MCF 10A (cell line): ENCODE measurements around the gene REV3L. TPM values are rescaled to one million over a fixed set of nuclear protein-coding genes. Genes with fewer than 3 reads are reported as not detected.

Source experiments
- BruUV-seq: library from RNA; stranded (reverse); fragments of 400-500 nt; replicated peaks from 2 replicates; lab custom pipeline; 2021; lab: Mats Ljungman, UMichigan
- CTCF ChIA-PET: fragments of 300-600 bp; sonication (Branson Sonifier 250); formaldehyde crosslinking; extraction: SDS; loops from one replicate; lab custom pipeline; 2021; ENCODE audit warnings: antibody characterized with exemption, inconsistent platforms; lab: Yijun Ruan, JAX
- POLR2A ChIA-PET: fragments of 300-600, 350-650 bp; sonication (Branson Sonifier 250); formaldehyde crosslinking; extraction: SDS; loops from one replicate; lab custom pipeline; 2020; ENCODE audit warnings: antibody characterized with exemption, inconsistent platforms; lab: Yijun Ruan, JAX
- DNase-seq: peaks from one replicate; pipeline ENCODE4 v3.0.0-alpha.2; 2018; ENCODE audit not compliant: unreplicated experiment
- H3K27ac Mint-ChIP-seq: one replicate; pipeline ENCODE4 v1.8.0; 2022; ENCODE audit warnings: mild to moderate bottlenecking, low read depth, mixed read lengths; ENCODE audit not compliant: unreplicated experiment
- H3K27me3 Mint-ChIP-seq: one replicate; pipeline ENCODE4 v1.8.0; 2022; ENCODE audit warnings: mixed read lengths; ENCODE audit not compliant: insufficient read depth, unreplicated experiment
- H3K36me3 Mint-ChIP-seq: one replicate; pipeline ENCODE4 v1.8.0; 2022; ENCODE audit warnings: mild to moderate bottlenecking, moderate library complexity, mixed read lengths; ENCODE audit not compliant: insufficient read depth, unreplicated experiment
- H3K4me1 Mint-ChIP-seq: one replicate; pipeline ENCODE4 v1.8.0; 2022; ENCODE audit warnings: mixed read lengths; ENCODE audit not compliant: insufficient read depth, unreplicated experiment
- H3K4me3 Mint-ChIP-seq: one replicate; pipeline ENCODE4 v1.8.0; 2022; ENCODE audit warnings: mild to moderate bottlenecking, moderate library complexity, mixed read lengths; ENCODE audit not compliant: unreplicated experiment
- H3K9me3 Mint-ChIP-seq: one replicate; pipeline ENCODE4 v1.8.0; 2022; ENCODE audit warnings: mixed read lengths; ENCODE audit not compliant: unreplicated experiment
- intact Hi-C: fragments of 100-400 bp; cut with micrococcal nuclease; formaldehyde crosslinking; loops from 2 replicates; pipeline ENCODE4 v1.14.1; 2022
- total RNA-seq: library from RNA; stranded (reverse); gene quantifications from 2 replicates; pipeline ENCODE4 v1.2.3, GENCODE V29; 2022
- TF ChIP-seq, protein P1 (sequence below): fragments of 200-600 bp; IDR thresholded peaks from one replicate; pipeline ENCODE4 v1.8.0; 2022; ENCODE audit warnings: antibody characterized with exemption, mild to moderate bottlenecking; ENCODE audit not compliant: unreplicated experiment

The REV3L gene
- total RNA-seq, 1 experiment from 2014 or later: 31.2 TPM

DNA sequence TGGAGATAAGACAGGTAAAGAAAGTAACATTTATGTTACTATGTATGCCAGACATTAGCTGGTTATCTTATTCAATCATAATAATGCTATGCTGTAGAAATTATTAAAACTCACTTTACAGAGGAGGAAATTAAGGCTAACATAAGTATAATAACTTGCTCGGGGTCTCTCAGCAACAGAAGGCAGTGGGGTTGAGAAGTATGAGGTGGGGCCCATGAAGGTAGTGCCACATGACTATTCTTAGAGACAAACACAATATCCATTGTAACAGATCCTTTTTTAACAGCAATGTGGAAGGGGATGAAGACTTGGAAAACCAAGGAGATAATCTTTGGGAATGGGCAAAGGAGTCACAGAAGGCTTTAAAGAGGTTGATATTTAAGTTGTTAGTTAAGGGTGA is 11.5 kb downstream of the REV3L start:
- POLR2A ChIA-PET: interaction anchor here (0.6 to 1.1 kb wide), 2 partner anchors 27 to 77 kb away, joined by 3 to 6 read pairs; no protein-coding TSS in a partner anchor
- H3K4me3 Mint-ChIP-seq: no peak overlapping the region

DNA sequence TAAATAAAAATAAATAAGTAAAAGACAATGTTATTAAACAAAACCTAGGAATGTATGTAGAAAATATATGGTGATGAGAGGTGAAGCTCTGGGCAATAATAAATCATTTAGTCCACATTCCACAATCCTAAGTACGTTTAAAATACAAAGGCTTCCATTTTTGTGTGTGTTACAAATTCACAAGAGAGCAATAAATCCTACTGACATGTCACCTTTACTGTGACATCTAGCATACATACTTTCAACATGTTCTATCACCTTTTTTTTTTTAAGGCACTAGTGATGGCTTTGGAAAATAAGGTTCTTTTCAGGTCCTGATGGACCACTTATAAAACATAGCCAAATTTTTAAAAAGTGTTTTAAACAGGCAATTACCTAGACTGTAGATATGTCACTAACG is 12.0 kb downstream of the REV3L start:
- Mint-ChIP-seq H3K36me3 (peaks cover 15% of the 10 kb centered on the region), H3K9me3 (no peaks in the 10 kb centered on the region), H3K27me3 (no peaks in the 10 kb centered on the region), H3K27ac (no peak overlapping the region), H3K4me1 (peaks cover 27% of the 10 kb centered on the region), H3K4me3 (no peak overlapping the region)
- BruUV-seq: no TSS peak
- TF ChIP-seq, protein P1, sequence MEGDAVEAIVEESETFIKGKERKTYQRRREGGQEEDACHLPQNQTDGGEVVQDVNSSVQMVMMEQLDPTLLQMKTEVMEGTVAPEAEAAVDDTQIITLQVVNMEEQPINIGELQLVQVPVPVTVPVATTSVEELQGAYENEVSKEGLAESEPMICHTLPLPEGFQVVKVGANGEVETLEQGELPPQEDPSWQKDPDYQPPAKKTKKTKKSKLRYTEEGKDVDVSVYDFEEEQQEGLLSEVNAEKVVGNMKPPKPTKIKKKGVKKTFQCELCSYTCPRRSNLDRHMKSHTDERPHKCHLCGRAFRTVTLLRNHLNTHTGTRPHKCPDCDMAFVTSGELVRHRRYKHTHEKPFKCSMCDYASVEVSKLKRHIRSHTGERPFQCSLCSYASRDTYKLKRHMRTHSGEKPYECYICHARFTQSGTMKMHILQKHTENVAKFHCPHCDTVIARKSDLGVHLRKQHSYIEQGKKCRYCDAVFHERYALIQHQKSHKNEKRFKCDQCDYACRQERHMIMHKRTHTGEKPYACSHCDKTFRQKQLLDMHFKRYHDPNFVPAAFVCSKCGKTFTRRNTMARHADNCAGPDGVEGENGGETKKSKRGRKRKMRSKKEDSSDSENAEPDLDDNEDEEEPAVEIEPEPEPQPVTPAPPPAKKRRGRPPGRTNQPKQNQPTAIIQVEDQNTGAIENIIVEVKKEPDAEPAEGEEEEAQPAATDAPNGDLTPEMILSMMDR: no peak
- CTCF ChIA-PET: no interaction called here
- intact Hi-C loops: no loop called here
- no peak for DNase-seq
- POLR2A ChIA-PET: interaction anchor here (0.6 to 1.1 kb wide), 3 partner anchors 26 to 194 kb away, joined by 3 to 6 read pairs (median 3); no protein-coding TSS in a partner anchor

More for the DNA sequence above, 11.5 kb downstream of the REV3L start:
- Mint-ChIP-seq H3K4me1 (peaks cover 27% of the 10 kb centered on the region), H3K27me3 (no peaks in the 10 kb centered on the region), H3K36me3 (peaks cover 10% of the 10 kb centered on the region), H3K9me3 (no peaks in the 10 kb centered on the region), H3K27ac (no peak overlapping the region)
- CTCF ChIA-PET: no interaction called here
- TF ChIP-seq, protein P1: no peak
- no TSS peak for BruUV-seq
- DNase-seq: no peak
- intact Hi-C loops: no loop called here

DNA sequence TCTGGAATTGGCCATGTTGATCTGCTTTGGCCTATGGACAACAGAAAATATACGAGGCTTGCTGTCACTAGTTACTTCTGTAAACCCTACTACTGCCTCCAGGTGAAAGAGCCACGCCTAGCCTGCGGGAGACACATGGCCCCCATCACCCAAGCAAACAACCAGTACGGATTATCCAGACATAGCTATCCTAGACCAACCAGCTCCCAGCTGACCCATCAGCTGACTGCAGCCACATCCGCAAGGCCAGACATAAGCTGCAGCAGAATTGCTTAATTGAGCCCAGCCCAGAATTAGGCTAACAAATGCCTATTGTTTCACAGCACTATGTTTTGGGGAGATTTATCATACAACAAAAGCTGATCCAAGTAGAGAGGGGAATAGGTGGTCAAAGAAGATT is 13.5 kb downstream of the REV3L start:
- CTCF ChIA-PET: interaction anchor here (0.5 kb wide), 1 partner anchor 574 kb away, joined by 3 read pairs; no protein-coding TSS in a partner anchor
- H3K9me3 Mint-ChIP-seq: no peaks in the 10 kb centered on the region
- no peaks in the 10 kb centered on the region for H3K27me3 Mint-ChIP-seq
- peaks cover 16% of the 10 kb centered on the region for H3K36me3 Mint-ChIP-seq
- H3K4me1 Mint-ChIP-seq: peaks cover 21% of the 10 kb centered on the region
- no peak overlapping the region for H3K27ac Mint-ChIP-seq
- BruUV-seq: no TSS peak
- no peak overlapping the region for H3K4me3 Mint-ChIP-seq
- DNase-seq: no peak
- intact Hi-C loops: no loop called here
- POLR2A ChIA-PET: interaction anchor here (1.1 kb wide), 1 partner anchor 12 kb away, joined by 3 read pairs; no protein-coding TSS in a partner anchor
- TF ChIP-seq, protein P1: no peak

DNA sequence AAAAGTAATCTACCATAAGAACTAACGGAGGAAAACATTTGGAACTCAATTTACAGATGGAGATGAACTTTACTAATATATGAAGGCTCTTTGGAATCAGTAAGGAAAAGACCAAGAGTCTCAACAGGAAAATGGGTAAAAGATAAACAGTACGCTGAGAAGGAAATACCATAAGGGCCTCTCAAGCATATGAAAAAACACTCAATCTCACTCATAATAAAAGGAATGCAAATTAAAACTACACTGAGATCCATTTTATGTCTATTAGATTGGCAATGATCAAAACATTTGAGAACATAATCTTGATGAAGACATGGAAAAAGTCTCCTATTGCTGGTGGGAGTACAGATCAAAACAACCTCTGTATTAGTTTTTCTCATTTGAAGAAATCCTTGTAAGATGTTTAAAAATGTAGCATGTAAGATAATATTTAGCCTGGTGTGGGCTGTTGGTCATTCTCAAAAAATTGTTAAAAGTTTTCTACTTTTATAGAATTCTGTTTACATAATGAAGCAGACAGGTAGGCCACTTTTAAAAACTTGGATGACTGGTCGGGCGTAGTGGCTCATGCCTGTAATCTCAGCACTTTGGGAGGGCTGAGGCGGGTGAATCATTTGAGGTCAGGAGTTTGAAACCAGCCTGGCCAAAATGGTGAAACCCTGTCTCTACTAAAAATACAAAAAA is 14.5 kb downstream of the REV3L start:
- ChIA-PET POLR2A (no interaction called here), CTCF (no interaction called here)
- no peak for DNase-seq
- no peaks in the 10 kb centered on the region for H3K27me3 Mint-ChIP-seq
- intact Hi-C loops: no loop called here
- TF ChIP-seq, protein P1: no peak
- H3K4me1 Mint-ChIP-seq: peaks cover 17% of the 10 kb centered on the region
- H3K9me3 Mint-ChIP-seq: no peaks in the 10 kb centered on the region
- H3K27ac Mint-ChIP-seq: peak overlapping the region; percentile 12
- BruUV-seq: no TSS peak
- H3K36me3 Mint-ChIP-seq: peaks cover 16% of the 10 kb centered on the region
- H3K4me3 Mint-ChIP-seq: no peak overlapping the region
